ENCODE measurements around the gene ARAF. TPM values are rescaled to one million over a fixed set of nuclear protein-coding genes. Genes with fewer than 3 reads are reported as not detected.

Gene ARAF
- total RNA-seq, 1 donor from 2014 or later, result 56.2 TPM

DNA sequence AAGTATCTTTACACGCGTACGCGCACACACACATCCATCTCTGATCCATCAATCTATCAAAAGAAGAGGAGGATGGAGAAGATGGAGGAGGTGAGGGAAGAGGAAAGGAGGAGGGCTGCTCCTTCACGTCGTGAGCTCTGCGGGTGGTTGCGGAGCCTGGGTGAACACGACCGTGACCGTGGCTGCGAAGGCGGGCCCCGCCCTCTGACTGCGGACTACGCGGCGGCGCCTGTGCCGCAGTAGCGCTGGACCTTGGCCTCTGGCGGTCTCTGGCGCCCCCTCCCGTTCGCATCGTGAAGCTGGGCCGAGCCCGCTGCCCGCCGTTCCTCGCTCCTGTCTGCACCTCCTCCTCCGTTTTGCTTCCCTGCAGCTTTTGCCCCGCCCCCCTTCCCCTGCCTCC lies 37.7 kb upstream of the ARAF start:
- DNase-seq (ENCODE audit: extremely low spot score, unreplicated experiment), result peak; percentile 87
- H3K36me3 Mint-ChIP-seq, result no peaks in the 10 kb centered on the region
- no peaks in the 10 kb centered on the region for H3K9me3 Mint-ChIP-seq
- H3K27me3 Mint-ChIP-seq, result peaks cover 4% of the 10 kb centered on the region
- H3K27ac Mint-ChIP-seq, result no peak overlapping the region
- TF ChIP-seq, protein P1, sequence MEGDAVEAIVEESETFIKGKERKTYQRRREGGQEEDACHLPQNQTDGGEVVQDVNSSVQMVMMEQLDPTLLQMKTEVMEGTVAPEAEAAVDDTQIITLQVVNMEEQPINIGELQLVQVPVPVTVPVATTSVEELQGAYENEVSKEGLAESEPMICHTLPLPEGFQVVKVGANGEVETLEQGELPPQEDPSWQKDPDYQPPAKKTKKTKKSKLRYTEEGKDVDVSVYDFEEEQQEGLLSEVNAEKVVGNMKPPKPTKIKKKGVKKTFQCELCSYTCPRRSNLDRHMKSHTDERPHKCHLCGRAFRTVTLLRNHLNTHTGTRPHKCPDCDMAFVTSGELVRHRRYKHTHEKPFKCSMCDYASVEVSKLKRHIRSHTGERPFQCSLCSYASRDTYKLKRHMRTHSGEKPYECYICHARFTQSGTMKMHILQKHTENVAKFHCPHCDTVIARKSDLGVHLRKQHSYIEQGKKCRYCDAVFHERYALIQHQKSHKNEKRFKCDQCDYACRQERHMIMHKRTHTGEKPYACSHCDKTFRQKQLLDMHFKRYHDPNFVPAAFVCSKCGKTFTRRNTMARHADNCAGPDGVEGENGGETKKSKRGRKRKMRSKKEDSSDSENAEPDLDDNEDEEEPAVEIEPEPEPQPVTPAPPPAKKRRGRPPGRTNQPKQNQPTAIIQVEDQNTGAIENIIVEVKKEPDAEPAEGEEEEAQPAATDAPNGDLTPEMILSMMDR (conservative IDR thresholded peaks at IDR 0.05), result peak; percentile 87
- H3K4me3 Mint-ChIP-seq, result peak overlapping the region; percentile 82
- no peaks in the 10 kb centered on the region for H3K4me1 Mint-ChIP-seq (ENCODE audit: unreplicated experiment)

DNA sequence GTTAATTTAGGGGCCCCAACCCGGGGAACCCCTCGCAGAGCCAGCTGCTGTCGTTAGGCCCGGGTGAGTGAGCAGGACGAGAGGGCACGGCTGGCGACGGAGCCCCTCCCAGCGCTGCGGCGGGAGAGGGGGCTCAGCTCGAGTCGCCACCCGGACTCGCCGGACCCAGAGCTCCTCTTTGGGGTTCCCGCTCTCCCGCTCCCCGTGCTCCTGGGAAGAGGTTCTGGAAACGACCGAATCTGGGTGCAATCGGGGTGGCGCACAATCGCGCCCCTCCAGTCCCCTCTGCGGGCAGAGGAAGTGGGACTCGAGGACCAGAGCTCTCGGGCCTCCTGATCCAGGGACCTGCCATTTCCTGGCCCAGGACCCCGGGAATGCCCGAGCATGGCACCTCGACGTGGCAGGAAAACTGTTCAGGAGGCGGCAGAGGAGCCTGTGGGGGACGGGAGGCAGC lies 37.3 kb upstream of the ARAF start:
- Mint-ChIP-seq H3K27me3 (peaks cover 4% of the 10 kb centered on the region), H3K4me1 (ENCODE audit: unreplicated experiment) (no peaks in the 10 kb centered on the region), H3K27ac (no peak overlapping the region), H3K9me3 (no peaks in the 10 kb centered on the region), H3K4me3 (peak overlapping the region; percentile 82), H3K36me3 (no peaks in the 10 kb centered on the region)
- TF ChIP-seq, protein P1 (conservative IDR thresholded peaks at IDR 0.05), result peak; percentile 9
- DNase-seq (ENCODE audit: extremely low spot score, unreplicated experiment), result no peak

DNA sequence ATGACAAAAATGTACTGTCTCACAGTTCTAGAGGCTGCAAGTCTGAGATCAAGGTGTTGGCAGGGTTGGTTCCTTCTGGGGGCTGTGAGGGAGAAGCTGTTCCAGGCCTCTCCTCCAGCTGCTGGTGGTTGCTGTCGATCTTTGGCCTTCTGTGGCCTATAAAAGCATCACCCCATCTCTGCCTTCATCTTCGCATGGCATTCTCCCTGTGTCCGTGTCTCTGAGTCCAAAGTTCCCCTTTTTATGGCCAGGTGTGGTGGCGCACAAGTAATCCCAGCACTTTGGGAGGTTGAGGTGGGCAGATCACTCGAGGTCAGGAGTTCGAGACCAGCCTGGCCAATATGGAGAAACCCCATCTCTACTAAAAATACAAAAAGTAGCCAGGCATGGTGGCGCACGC lies 31.5 kb upstream of the ARAF start:
- no peaks in the 10 kb centered on the region for H3K27me3 Mint-ChIP-seq
- no peak for DNase-seq (ENCODE audit: extremely low spot score, unreplicated experiment)
- TF ChIP-seq, protein P1 (conservative IDR thresholded peaks at IDR 0.05), result no peak
- H3K4me3 Mint-ChIP-seq, result no peak overlapping the region
- no peaks in the 10 kb centered on the region for H3K9me3 Mint-ChIP-seq
- H3K36me3 Mint-ChIP-seq, result no peaks in the 10 kb centered on the region
- H3K4me1 Mint-ChIP-seq (ENCODE audit: unreplicated experiment), result no peaks in the 10 kb centered on the region
- no peak overlapping the region for H3K27ac Mint-ChIP-seq

DNA sequence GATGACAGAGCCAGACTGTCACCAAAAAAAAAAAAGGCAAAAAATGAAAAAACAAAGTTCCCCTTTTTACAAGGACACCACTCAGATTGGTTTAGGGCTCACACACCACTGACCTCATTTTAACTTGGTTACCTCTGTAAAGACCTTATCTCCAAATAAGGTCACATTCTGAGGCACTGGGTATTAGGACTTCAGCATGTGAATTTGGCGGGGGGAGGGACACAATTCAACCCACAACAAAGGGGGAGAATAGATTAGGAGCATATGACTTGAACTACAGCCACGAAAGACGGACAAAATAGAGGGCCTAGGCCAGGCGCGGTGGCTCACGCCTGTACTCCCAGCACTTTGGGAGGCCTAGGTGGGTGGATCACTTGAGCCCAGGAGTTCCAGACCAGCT lies 31.0 kb upstream of the ARAF start:
- Mint-ChIP-seq H3K4me1 (ENCODE audit: unreplicated experiment) (no peaks in the 10 kb centered on the region), H3K9me3 (no peaks in the 10 kb centered on the region), H3K4me3 (no peak overlapping the region), H3K27me3 (no peaks in the 10 kb centered on the region), H3K36me3 (no peaks in the 10 kb centered on the region), H3K27ac (no peak overlapping the region)
- DNase-seq (ENCODE audit: extremely low spot score, unreplicated experiment), result no peak
- TF ChIP-seq, protein P1 (conservative IDR thresholded peaks at IDR 0.05), result no peak

DNA sequence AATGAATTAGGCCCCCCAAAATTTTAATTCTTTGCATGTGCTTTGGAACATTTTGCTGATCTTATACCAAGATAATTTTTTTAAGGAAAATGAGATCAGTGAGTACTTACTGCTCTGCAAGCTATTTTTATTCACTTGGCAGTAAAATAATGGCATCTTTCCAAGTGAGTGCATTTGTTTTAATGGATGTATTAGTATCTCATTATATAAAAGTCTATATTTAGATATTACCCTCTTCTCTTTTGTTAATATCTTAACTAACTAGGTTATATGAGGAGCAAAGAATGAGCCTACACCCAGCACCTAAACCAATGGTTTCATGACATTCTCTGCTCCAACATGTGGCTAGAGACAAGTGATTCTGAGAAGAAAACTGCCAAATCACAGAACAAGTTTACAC lies 21.1 kb upstream of the ARAF start:
- TF ChIP-seq, protein P1 (conservative IDR thresholded peaks at IDR 0.05), result no peak
- Mint-ChIP-seq H3K4me1 (ENCODE audit: unreplicated experiment) (peaks cover 6% of the 10 kb centered on the region), H3K27ac (no peak overlapping the region), H3K36me3 (no peaks in the 10 kb centered on the region), H3K27me3 (no peaks in the 10 kb centered on the region), H3K9me3 (no peaks in the 10 kb centered on the region), H3K4me3 (no peak overlapping the region)
- DNase-seq (ENCODE audit: extremely low spot score, unreplicated experiment), result no peak

Measured in type B pancreatic cell (in vitro differentiated cells).